HG02571 (cell line): Measurements from ENCODE around the gene ASCC3.
A peak's percentile ranks its signal among the peaks of the same experiment; 100 is the strongest.

ENCODE experiments used
- ATAC-seq: cut with Tn5 transposase; IDR thresholded peaks from one replicate; pipeline ENCODE4 v1.9.1; 2021; ENCODE audit warnings: mild to moderate bottlenecking, moderate library complexity; ENCODE audit not compliant: unreplicated experiment

Gene ASCC3

DNA sequence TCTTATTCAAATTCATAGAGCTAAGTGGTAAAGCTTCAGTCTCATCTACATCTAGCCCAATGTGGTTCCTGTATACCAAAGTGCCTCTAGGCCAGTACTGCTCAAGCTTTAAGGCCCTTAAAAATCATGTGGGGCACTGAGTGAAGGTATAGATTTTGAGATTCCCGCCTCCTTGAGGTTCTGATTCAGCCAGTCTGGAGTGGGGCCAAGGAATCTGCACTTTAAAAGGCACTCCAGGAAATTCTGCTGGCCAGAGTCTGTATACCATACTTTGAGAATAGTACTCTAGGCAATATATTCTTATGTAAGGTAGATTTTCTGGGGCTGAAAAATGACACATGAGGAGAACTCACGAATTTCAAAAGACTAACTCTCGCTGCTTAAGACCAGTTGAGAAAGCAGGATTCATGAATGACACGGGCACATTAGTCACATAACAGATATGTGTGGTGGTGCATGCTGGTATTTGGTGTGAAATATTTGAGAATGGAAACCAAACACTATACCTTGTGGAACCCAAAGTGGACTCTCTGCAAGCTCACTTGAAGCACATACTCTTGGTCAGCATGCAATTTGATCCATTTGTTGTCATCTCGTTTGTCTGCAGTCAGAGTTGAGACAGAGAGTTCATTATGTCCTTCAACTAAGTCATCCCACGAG is 368.8 kb downstream of the ASCC3 start:
- ATAC-seq = no peak

DNA sequence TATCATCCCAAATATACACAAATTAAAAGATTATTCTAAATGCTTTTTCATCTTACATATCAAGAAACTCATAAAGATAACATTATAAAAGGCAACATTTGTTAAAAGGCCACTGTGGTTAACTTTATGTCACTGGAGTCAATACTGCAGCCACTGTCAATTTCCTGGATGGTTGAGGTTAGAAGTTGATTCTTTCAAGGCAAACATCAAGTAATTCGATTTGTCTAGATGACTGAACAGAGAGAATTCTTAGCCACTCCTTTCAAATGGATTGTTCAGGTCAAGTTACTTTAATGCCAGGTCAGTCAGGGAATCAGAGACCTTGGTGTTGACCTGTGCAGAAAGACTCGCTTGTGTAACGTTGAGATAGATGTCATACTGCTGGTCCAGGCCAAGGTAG is 372.0 kb downstream of the ASCC3 start:
- ATAC-seq = no peak

DNA sequence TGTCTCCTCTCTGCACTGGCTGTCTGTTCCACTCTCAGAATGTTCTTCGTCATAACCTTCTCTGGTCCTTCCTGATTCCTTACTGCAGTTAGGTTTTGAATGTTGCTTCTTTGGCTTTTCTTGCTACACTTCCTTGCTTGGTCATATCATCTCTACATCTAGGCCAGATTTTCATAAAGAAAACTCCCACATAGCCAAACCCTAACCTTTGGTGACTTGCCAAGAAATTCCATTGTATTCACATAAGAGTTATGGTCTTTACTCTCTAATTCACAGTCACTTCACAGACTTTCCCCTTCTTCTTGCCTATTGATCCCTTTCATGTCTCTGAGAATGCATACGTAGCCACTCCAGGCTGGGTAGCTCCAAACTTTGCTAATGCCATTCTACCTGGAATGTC is 374.5 kb downstream of the ASCC3 start:
- no peak for ATAC-seq

DNA sequence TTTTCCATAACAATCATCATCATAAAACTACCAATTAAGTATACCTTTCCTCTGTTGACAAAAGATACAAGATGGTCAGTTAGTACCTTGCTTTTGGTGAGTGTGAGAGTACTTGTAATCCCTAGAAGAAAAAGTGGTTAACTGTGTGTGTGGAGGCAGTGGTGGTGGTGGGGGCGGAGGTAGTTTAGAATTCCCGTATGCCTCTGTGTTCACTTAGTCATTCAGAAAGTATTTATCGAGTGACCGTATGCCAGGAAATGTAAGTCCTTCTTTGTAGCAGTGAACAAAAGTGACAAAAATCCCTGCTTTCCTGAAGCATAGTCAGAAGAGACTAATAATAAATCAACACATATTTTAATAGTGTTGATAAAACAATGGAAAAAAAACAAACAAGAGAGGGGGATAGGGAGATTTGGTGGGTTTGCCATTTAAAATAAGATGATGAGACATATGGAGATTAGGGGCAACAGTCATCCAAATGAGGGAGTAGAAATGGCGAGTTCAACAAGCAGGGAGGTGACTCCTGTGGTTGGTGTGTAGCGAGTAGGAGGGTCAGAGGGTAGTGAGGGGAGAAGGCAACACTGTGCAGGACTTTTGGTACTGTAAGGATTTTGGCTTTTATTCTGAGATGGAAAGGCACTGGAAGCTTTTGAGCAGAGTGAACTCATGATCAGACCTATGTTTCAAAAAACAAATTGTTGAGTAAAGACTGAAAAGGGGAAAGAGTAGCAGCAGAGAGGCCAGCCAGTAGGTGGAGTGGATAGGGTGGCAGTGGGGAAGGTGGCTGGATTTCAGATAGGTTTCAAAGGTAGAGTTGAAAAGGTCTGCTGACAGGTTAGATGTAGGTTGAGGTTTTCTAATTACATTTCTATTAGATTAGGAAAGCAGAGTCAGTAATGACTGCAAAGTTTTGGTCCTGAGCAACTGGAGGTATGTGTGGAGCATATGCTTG is 376.1 kb downstream of the ASCC3 start:
- ATAC-seq = peak; percentile 65

DNA sequence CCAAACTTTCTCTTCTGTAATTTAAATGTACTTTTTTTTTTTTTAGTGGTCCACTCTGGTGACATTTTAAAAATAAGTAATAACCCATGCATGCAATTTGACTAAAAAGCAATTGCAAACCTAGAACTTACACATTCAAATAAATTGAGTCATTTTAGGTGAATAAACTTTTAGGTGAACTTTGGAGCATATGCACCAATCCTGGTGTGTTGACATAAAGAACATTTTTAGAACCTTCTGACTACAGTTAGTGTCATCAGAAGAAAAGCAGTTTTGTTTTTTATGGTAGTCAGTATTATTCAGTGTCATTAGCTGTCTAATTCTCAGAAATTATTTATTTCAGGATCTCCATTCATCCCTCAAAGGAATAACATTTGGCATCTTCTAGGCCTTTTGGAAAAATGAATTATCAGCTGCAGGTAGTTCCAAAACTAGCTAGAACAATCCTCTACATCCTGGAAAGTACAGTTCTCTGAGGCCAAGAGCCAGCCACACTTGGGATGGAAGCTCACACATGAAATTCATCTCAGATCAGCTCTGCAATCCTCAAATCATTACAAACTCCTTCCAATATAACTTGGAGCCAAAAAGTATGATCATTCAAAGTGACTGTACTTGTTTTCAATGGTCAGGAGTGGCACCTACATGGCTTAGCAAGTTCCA is 378.0 kb downstream of the ASCC3 start:
- no peak for ATAC-seq

DNA sequence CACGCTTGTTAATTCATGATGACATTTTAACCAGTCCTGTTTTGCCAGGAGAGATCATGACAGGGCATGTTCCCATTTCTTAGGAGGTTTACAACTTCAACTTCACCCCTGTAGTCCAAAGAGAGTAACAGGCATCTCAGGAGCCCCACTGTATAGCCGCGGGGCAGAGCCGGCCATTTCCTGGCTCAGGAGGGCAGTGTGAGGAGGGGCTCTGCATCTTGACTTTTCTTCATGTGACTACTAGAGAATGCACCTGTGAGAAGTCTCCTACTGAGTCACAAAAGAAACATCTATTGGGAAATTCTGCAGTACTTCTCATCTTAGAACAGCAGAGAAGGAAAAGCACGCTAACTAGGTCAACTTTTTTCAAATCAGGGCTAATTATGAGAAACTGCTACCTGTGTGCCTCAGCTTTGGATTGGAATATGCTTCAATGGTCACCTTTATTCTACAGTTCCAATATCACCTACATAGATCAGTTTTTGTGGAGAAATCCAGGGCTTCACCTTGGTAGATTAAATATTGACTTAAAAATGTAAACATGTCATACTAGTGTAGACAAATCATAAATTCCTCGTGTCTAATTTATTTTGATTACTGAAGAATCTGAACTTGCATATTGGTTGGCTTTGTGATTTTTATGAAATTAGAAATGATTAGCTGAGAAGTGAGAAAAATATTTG is 387.8 kb downstream of the ASCC3 start:
- ATAC-seq = no peak

DNA sequence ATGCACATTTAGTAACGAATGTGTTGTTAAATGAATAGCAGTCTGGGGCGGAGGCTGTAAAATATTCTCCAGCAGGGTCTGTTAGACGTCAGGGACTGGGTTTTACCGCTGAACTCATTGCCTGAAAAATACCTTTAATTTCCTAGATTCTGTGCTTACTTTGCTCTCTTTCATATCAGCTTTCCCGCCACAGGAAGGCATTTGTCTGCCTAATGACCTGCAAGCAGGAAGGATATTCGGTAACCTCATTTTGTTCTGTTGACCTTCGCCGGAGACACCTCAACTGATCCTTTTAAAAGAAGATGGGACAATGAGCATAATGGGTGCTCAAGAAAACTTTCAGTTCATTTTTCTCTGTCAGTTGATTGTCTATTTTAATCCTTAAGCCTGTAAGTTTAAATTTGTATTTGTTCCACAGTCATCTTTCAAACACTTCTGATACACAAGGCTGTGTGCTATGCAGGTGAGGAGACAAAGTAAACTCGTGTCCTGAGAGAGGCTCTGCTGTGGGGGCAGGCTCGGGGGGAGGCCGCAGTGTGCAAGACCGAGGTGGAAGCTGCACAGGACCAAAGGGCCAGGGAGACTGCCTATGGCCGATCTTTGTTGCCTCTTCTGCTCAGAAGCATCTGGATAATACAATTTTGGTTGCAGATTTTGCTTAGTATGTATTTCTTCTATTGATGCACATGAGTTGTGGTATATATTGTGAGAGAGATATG is 389.0 kb downstream of the ASCC3 start:
- no peak for ATAC-seq

DNA sequence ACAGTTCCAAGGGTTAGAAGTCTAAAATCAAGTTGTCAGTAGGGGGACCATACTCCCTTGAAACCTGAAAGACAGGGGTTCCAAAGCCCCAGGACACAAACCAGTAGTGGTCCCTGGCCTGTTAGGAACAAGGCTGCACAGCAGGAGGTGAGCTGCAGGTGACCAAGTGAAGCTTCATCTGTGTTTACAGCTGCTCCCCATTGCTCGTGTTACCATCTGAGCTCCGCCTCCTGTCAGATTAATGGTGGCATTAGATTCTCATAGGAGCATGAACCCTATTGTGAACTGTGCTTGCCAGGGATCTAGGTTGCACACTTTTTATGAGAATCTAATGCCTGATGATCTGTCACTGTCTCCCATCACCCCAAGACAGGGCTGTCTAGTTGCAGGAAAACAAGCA is 391.1 kb downstream of the ASCC3 start:
- no peak for ATAC-seq

DNA sequence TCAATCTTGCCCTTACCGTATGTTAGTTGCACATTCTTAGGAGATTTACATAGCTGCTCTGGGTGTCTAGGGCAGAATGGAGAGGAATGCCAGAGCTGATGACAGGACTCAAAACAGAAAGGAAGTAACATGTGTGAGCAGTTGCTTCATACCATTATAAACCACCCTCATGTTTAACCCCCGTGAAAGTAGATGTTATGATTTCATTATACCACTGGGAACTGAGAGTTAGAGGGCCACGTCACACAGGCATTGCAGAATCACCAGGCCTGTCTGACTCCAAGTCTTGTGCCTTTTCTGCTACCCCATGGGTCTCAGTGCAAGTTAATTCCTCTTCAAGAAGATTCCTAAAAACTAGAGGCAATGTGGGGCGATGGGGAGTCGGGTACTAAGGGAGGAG is 392.9 kb downstream of the ASCC3 start:
- ATAC-seq = no peak

DNA sequence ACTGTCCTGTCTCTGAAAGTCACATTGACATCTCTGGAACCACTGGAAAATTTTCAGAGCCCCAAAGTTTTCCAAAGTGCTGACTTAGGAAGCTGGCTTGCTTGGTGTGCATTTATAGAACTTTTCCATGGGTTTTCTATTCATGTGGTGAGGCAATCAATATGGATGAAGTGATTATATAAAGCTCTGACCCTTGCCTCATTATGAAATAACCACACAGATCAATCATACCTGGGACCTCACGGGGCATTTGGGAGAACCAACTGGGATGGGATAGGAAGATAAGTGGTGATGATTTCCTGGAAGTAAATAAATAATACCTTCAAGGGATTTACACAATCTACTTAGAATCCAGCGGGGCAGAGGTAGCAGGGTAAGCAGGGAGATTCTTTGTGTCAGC is 393.5 kb downstream of the ASCC3 start:
- ATAC-seq = no peak

DNA sequence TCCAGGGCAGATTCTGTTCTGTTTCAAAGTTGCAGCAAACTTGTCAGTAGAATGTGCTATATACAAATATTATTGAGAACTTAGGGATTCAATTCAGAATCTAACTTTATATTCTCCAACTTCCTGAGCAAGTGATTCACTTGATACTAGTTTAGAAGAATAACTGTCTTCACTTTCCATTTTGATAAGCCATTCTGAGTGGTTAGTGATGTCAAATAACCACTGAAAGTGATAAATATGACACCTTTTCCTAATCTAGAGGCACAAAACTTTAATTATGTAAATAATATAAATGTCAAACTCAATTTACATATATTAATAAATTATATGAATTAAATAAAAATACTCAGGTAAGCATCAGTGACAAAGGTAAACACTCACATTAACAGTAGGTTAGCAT is 395.9 kb downstream of the ASCC3 start:
- ATAC-seq = no peak

DNA sequence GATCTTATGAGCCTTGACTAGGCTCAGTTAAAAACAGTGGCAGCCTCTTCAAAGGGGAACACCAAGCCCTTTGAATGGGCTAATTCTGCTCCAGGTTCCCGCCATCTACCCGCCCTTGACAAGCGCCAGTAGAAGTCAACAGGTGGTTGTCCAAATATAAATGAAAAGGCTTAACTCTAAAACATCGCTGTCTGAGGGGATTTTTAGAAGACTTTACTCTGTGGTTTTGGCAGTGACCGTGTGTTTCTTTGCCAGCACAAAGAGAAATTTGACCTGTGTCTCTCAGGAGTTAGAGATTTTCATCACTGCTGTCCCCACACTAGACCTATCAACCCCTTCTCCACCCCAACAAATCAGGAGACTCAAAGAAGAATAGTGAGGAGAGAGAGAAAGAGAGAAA is 396.7 kb downstream of the ASCC3 start:
- no peak for ATAC-seq

DNA sequence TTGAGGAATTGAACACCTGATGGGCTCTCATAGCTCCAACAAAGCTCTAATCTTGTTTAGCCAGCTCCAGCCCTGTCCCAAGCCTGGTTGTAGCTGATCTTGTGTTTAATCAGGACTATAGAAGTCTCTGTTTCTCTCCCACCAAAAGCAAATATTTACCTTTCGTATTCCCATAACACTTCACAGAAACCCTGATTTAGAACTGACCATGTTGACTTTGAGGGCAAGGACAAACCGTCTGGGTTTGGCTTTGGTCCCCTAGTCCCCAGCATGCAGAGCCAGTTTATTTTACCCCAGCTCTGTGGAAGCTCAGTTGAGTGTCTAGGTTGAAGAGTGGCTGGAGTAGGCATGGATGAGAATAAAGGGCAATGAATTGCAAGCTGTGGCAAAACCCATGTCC is 398.4 kb downstream of the ASCC3 start:
- ATAC-seq = no peak

DNA sequence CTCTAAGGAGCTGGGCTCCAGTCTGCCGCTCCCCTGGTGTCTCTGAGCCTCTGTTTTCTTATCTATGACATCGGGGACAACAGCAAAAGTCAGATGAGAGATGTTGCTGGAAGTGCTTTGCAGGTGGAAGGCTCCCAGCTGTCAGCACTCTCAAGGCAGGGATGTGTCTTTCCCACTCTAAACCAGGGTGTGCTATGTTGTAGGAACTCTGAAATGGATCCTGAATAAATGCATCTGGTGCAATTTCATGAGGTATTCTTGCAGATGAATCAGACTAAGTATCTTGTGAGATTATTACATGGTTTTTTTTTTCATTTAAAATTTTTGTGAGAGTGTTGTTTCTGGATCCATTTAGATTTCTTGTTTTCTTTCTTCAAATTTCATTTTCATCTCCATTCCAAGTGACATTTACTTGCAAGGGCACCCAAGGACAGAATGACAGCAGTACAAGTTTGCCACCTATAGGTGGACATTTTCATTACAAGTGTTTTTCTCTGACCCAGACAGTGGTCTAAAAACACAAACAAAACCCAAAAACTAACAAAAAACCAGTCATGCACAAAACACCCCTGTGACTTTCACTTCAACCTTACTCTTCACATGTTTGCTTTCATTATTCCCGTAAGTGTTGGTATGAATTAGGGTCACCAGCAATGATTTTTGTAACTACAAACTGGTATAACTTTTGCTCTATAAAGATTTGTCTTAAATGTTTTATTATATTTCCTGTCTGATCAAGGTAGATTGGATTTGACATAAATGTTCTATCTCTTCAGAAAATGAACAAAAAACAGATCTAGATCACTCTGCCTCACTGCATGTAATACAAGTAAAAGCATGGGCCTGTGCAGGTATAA is 401.7 kb downstream of the ASCC3 start:
- ATAC-seq = peak; percentile 41

DNA sequence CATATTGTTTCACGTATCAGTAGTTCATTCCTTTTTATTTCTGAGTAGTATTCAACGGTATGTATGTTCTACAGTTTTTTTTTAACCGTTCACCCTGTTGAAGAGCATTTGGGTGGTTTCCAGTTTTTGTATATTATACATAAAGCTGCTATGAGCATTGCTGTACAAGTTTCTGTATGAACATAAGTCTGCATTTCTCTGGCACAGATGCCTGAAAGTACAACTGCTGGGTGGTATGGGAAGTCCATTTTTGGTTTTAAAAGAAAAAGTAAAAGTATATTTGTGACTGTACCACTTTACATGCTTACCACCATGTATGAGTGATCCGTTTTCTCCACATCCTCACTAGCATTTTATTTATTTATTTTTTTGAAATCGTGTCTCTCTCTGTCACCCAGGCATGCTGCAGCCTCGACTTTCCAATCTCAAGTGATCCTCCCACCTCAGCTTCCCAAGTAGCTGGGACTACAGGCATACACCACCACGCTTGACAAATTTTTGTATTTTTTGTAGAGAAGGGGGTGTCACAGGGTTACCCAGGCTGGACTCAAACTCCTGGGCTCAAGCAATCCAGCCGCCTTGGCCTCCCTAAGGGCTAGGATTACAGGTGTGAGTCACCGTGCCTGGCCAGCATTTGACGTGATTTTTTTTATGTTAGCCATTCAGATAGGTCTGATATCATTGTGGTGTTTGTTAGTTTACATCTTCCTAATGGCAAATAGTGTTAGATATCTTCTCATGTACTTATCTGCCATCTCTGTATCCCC is 405.4 kb downstream of the ASCC3 start:
- ATAC-seq = peak; percentile 73

DNA sequence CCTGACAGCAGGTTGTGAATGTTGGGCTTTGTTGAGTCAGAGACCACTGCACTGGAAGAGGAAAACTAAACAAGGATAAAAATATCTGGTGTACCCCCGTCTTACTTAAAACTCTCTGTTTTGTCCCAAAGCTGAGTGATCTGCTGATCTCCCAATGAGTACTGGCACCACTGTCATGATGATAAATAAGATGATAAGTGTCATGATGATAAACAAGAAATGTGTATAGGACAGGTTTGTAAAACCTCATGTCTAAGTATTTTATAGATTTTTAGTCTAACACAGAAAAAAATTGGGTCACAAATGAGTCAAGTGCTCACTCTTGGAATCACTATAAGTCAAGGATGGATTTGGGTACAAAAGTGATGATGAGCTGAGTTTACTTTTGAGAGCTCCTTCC is 407.9 kb downstream of the ASCC3 start:
- ATAC-seq = no peak

DNA sequence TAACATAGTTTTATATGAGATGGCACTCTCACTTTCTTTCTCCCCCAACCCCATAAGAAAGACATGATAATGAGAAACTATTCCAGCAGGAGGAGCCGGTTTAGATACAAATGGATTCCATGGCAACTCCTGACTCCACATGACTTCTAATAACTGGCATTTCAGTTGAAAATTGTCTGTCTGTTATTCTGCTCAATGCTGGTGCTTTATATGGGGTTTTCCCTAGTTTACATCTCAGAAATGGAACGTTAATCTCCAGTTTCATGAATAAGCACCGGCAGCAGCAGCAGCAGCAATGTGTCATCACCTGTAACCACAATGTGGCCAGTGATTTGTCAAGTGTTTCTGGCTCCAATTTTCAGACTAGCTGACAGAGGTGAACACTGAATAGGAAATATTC is 408.5 kb downstream of the ASCC3 start:
- peak; percentile 90 for ATAC-seq

DNA sequence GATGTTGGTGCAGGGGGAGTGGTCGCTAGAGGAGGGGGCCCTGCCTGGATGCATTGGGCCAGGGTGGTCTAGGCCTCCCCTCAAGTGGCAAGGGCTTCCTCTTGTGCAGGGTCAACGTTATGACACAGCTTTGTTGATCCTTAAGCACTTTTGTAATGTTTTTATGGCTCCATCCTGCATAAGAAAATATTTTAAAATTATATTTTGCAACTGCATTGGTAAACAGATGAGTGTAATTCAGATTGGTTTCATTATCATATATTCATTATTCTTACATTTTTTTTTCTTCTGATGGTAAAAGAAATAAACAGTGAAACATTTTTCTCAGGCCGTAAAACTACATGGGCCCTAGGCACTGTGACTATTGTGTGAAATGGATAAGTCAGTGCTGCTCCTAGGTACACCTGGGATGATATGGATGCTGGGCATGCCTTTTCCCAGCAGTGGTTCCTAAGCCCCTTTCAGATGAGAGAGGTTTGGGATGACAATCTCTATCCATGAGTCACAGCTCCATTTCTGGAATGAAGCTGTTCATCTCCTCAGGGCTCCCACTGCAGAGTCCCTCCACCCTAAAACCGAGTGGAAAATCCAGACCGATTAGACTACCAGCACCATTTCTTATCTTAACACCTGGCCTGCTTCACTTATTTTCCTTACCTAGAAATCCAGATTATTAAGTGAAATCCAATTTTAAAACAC is 410.6 kb downstream of the ASCC3 start:
- ATAC-seq = no peak
